Gastroesophageal sphincter (tissue), 3 donors: ENCODE measurements around the gene MLN.

ENCODE experiments used
- CTCF ChIP-seq, 4 experiments: fragments of 200-600 bp in 2 of 4; fragments of 450-650 bp in 2 of 4; sonication (generic) in 1 of 4; IDR thresholded peaks; one replicate each; pipeline ENCODE4 v1.5.1; 2017 to 2019; ENCODE audit warnings: antibody characterized with exemption in 4 of 4, mild to moderate bottlenecking in 2 of 4, moderate library complexity in 2 of 4
- POLR2A ChIP-seq, 2 donors: fragments of 450-650 bp; IDR thresholded peaks; one replicate each; pipeline ENCODE4 v1.6.1; 2017; ENCODE audit warnings: antibody characterized with exemption in 2 of 2, mild to moderate bottlenecking in 2 of 2, moderate library complexity in 1 of 2

- no peak for TF ChIP-seq POLR2A (IDR thresholded peaks at IDR 0.05)
- no peak for TF ChIP-seq CTCF (IDR thresholded peaks at IDR 0.05)
These were observed 49.6 kb downstream of the MLN start for GRCh38 chr6:33754222-33754621.
